ENCODE measurements around the gene POU2F2. TPM values are rescaled to one million over a fixed set of nuclear protein-coding genes. Genes with fewer than 3 reads are reported as not detected.

The POU2F2 gene
- total and polyA plus RNA-seq, 2 donors (not counting 3 experiments of a cell fraction or from before 2014, with no cell fraction given): 4.0 to 4.1 TPM

- CTCF ChIA-PET: no interaction called here
Observed at GRCh38 chr19:42116308-42117075, 15.8 kb downstream of the POU2F2 start.

DNA sequence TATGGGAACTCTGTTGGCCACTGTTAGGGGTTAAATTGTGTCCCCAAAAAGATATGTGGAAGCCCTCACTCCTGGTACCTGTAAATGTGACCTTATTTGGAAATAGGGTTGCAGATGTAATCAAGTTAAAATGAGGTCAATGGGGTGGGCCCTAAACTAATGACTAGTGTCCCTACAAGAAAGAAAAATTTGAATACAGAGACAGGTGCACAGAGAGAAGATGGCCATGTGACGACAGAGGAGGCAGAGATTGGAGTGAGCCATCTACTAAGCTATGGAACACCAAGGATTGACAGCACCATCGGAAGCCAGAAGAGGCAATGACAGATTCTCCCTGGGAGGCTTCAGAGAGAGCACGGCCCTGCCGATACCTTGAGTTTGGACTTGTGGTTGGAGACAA is 16.5 kb downstream of the POU2F2 start:
- Histone ChIP-seq H4K20me1 (replicated peaks; ENCODE audit: control insufficient read depth, extremely low read depth, insufficient read depth, low read length) (no peaks in the 10 kb centered on the region), H3K9ac (replicated peaks; ENCODE audit: extremely low read depth, insufficient read depth, low read length) (no peak overlapping the region), H2AFZ (ENCODE audit: low read depth, low read length) (no peak overlapping the region), H3K27me3 (ENCODE audit: control insufficient read depth in 2 of 2, insufficient read depth in 2 of 2, low read length in 2 of 2) (no peaks in the 10 kb centered on the region), H3K4me2 (ENCODE audit: insufficient read depth, low read length) (no peak overlapping the region), H3K9me3 (replicated peaks; ENCODE audit: control insufficient read depth, insufficient read depth, low read length) (no peaks in the 10 kb centered on the region), H3K27ac (ENCODE audit: insufficient read depth, low read depth, low read length) (no peak overlapping the region), H3K79me2 (ENCODE audit: control insufficient read depth, insufficient read depth, low read length) (no peaks in the 10 kb centered on the region), H3K9me1 (replicated peaks; ENCODE audit: control insufficient read depth, extremely low read depth, insufficient read depth, low read length) (no peaks in the 10 kb centered on the region), H3K36me3 (ENCODE audit: control insufficient read depth in 2 of 2, extremely low read depth in 1 of 2, insufficient read depth in 2 of 2, low read length in 2 of 2) (peaks cover 0 to 2% of the 10 kb centered on the region in 2 experiments), H3K4me1 (ENCODE audit: control insufficient read depth, extremely low read depth, insufficient read depth, low read length) (peaks cover 30% of the 10 kb centered on the region), H3K4me3 (replicated peaks in 1 of 3; ENCODE audit: insufficient read depth in 1 of 3, low read depth in 1 of 3, low read length in 3 of 3) (no peak overlapping the region)
- ChIA-PET CTCF (no interaction called here), POLR2A (no interaction called here)
- FAIRE-seq: no peak
- dilution Hi-C loops (cut with MboI; ENCODE audit: extremely low pct_ligation_motif_present, low sequenced_read_pairs): no loop called here
- DNase-seq (ENCODE audit: low read depth, low spot score): no peak
- no peak for TF ChIP-seq MYC (IDR thresholded peaks at IDR 0.05; ENCODE audit: low read depth, low read length)
- no peak for TF ChIP-seq POLR2A (IDR thresholded peaks at IDR 0.05; ENCODE audit: low read depth, low read length)
- TF ChIP-seq, protein P1, sequence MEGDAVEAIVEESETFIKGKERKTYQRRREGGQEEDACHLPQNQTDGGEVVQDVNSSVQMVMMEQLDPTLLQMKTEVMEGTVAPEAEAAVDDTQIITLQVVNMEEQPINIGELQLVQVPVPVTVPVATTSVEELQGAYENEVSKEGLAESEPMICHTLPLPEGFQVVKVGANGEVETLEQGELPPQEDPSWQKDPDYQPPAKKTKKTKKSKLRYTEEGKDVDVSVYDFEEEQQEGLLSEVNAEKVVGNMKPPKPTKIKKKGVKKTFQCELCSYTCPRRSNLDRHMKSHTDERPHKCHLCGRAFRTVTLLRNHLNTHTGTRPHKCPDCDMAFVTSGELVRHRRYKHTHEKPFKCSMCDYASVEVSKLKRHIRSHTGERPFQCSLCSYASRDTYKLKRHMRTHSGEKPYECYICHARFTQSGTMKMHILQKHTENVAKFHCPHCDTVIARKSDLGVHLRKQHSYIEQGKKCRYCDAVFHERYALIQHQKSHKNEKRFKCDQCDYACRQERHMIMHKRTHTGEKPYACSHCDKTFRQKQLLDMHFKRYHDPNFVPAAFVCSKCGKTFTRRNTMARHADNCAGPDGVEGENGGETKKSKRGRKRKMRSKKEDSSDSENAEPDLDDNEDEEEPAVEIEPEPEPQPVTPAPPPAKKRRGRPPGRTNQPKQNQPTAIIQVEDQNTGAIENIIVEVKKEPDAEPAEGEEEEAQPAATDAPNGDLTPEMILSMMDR (IDR thresholded peaks at IDR 0.05; ENCODE audit: extremely low read depth in 1 of 2, insufficient read depth in 1 of 2, low read depth in 1 of 2, low read length in 2 of 2): no peak
- no peak for TF ChIP-seq FOS (IDR thresholded peaks at IDR 0.05; ENCODE audit: borderline replicate concordance, insufficient read depth, low read length)
- no peak for TF ChIP-seq GATA2 (IDR thresholded peaks at IDR 0.05; ENCODE audit: insufficient read depth, insufficient read length, low read depth, low read length)
- no peak for TF ChIP-seq EZH2 (IDR thresholded peaks at IDR 0.05; ENCODE audit: borderline replicate concordance, low read depth, low read length, severe bottlenecking)
- intact Hi-C loops (cut with micrococcal nuclease): no loop called here
- no TSS peak for BruUV-seq (replicated peaks)

More at GRCh38 chr19:42116308-42117075, 15.8 kb downstream of the POU2F2 start:
- Histone ChIP-seq H3K4me3 (replicated peaks in 1 of 3; ENCODE audit: insufficient read depth in 1 of 3, low read depth in 1 of 3, low read length in 3 of 3) (no peak overlapping the region), H3K4me1 (ENCODE audit: control insufficient read depth, extremely low read depth, insufficient read depth, low read length) (peaks cover 38% of the 10 kb centered on the region), H3K36me3 (ENCODE audit: control insufficient read depth in 2 of 2, extremely low read depth in 1 of 2, insufficient read depth in 2 of 2, low read length in 2 of 2) (peaks cover 0 to 2% of the 10 kb centered on the region in 2 experiments), H2AFZ (ENCODE audit: low read depth, low read length) (no peak overlapping the region), H3K9me3 (replicated peaks; ENCODE audit: control insufficient read depth, insufficient read depth, low read length) (no peaks in the 10 kb centered on the region), H3K4me2 (ENCODE audit: insufficient read depth, low read length) (no peak overlapping the region), H3K9ac (replicated peaks; ENCODE audit: extremely low read depth, insufficient read depth, low read length) (no peak overlapping the region), H3K9me1 (replicated peaks; ENCODE audit: control insufficient read depth, extremely low read depth, insufficient read depth, low read length) (no peaks in the 10 kb centered on the region), H3K27me3 (ENCODE audit: control insufficient read depth in 2 of 2, insufficient read depth in 2 of 2, low read length in 2 of 2) (no peaks in the 10 kb centered on the region), H4K20me1 (replicated peaks; ENCODE audit: control insufficient read depth, extremely low read depth, insufficient read depth, low read length) (no peaks in the 10 kb centered on the region), H3K27ac (ENCODE audit: insufficient read depth, low read depth, low read length) (no peak overlapping the region), H3K79me2 (ENCODE audit: control insufficient read depth, insufficient read depth, low read length) (no peaks in the 10 kb centered on the region)
- no peak for FAIRE-seq
- POLR2A ChIA-PET: no interaction called here
- dilution Hi-C loops (cut with MboI; ENCODE audit: extremely low pct_ligation_motif_present, low sequenced_read_pairs) (no loop called here), intact Hi-C loops (cut with micrococcal nuclease) (no loop called here)
- no TSS peak for BruUV-seq (replicated peaks)
- DNase-seq (ENCODE audit: low read depth, low spot score): no peak
- TF ChIP-seq GATA2 (IDR thresholded peaks at IDR 0.05; ENCODE audit: insufficient read depth, insufficient read length, low read depth, low read length): no peak
- TF ChIP-seq POLR2A (IDR thresholded peaks at IDR 0.05; ENCODE audit: low read depth, low read length): no peak
- no peak for TF ChIP-seq MYC (IDR thresholded peaks at IDR 0.05; ENCODE audit: low read depth, low read length)
